Kidney tubule cell (primary cell): ENCODE data around the gene HMHB1.

Experiments used
- DNase-seq: peaks from one replicate; pipeline ENCODE4 v3.0.0-alpha.2; 2018; ENCODE audit warnings: low spot score

HMHB1 gene

DNA sequence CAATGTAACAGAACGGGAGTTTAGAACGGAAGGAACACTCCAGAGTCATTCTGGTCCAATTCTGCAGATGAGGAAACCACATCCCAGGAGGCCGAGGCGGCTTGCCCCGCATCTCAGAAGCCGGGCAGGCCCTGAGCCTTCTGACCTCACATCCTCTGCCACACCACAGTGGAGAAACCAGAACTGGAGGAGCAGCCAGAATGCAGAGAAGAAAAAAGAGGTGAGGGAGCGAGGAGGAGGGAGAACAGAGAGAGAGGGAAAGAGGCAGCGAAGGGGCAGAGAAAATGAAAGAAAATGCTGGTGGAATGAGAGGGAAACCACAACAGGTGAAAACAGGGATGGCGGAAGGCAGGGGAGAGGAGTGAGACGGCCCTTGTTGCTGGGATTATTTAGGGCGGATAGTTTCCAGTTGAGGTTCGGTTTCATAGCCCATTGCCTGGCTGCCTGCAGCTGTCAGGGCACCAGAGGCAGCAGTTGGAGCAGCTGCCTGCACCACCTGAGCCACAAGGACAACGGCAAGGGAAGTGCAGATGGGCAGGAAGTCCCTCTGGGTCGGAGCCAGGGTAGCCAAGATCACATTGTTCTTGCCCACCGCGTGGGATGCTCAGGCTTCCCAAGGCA lies at the start of gene HMHB1:
Gene HMHB1 (plus strand): TSS at position 77 of the 621 bp plus-strand sequence.
- DNase-seq, result no peak

DNA sequence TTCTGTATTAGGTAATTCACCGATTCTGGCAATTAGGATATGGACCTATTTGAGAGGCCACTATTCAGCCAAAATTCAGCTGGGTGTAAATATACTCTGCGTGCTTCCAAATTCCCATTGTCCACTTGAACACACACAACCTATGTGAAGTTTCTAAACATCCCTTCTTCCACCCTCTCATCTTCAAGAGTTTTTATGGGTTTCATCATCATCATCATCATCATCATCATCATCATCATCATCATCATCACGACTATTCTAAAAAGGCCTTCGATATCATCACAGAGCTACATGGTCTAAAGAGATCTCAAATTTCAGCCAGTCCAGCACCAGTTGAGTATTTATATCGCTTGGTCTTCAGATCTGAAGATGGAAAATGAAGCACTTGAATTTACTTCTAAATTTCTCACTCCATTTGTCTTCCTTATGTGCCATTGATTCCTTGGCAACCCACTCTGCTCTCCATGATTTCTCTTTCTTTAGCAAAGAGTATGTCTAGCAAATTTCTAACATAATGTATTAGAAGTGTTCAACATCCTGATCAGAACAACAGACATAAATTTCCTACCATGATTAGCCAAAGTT lies 49.2 kb upstream of the HMHB1 start:
- no peak for DNase-seq

DNA sequence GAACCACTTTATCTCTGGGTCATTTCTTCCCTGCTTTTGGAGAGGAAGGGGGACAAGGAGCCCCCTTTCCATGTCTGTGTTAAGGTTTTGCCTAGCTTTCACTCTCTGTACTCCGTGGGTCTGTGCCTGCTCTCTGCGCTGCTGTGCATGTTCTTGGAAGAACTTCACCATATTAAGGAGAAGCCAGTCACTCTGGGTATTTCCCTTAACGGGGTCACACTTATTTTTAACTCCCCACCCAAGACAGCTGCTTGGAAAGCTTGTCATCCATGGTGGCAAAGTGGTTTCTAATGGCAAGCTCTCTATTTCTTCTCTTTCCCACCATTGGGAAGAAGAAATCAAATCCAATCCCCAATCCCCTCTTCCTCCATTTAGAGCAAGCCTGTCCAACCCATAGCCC lies 44.8 kb upstream of the HMHB1 start:
- no peak for DNase-seq

DNA sequence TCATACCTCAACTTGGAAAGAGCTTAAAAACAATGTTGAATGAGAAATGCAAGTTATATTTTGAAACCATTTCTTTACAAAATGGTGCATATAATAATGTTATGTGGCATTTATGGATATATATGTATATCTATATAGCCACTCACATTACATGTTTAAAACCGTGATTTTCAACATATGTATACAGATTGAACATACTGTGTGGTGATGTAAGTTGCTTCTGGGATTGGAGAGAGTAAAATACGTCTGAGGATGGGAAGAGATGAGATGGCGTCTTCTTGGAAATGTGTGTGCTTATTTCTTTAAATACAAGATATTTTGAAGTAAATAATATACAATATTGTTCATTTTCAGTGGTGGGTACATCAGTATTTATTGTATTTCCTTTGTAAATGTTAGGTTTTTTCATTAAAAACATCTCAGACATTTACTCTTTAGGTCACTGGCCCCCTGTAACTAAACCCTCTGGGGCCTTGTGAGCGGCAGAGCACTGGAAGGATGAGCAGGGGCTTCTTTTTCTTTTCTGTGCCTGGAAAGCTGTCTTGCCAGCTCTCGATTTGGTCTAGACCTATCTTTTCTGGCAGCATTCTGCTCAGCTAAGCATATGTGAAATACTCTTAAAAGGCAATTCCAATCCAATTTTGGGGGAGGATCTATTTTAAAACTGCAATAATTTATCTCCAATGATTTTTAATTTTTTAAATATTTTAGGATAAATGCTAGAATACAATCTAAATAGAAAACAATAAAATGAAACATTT lies 42.8 kb upstream of the HMHB1 start:
- DNase-seq, result no peak

DNA sequence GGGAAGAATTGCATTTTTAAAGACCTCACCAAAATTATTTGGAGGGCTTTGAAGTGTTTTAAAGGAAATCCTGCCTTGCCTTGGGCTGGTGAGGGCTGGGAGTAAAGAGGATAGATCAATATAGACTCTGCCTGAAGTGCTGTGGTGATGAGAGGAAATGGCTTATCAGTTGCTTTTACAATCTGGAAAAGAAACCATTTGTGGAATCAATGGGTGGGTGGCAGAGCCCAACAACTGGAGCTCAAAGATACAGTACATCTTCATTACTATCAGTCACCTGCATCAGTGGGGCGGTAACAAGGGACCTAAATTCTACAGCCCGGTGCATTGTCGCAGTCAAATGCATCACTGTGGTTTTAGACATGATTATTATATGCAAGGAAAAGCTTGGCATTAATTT lies 41.5 kb upstream of the HMHB1 start:
- no peak for DNase-seq

DNA sequence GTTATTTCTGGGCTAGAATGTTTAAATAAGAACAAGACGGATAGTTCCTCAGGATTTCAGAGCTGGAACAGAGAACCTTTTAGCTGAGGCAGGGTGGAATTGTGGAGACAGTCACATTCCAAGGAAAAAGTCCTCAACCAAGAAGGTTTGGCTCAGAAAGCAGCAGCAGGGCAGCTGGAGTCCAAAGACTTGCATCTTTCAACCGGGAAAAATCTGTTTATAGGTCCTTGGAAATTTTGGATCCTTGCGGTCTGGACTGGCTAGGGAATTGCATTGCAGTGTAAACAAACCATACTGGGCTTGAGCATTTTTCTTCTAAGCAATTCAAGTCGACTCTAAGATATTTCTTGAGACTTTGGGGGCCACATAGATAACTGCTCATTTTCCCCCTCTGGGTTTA lies 40.8 kb upstream of the HMHB1 start:
- no peak for DNase-seq

DNA sequence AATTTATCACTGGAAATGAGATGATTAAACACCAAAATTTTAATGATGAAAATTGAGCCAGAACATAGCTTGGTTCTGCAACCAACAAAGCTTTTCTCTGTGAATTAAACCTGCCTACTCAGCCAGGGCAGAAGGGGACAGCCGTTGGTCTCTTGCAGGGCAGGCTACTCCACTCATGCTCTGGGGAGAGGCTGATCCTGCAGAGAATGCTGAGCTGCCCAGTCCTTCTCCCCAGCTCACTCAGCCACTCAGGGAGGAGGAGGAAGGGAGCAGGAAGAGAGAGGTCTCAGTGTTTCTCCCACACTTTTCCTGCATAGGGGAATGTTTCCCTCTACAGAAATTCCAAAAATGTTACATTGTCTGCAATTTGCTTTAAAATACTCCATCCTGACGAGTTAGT lies 40.4 kb upstream of the HMHB1 start:
- DNase-seq, result no peak

DNA sequence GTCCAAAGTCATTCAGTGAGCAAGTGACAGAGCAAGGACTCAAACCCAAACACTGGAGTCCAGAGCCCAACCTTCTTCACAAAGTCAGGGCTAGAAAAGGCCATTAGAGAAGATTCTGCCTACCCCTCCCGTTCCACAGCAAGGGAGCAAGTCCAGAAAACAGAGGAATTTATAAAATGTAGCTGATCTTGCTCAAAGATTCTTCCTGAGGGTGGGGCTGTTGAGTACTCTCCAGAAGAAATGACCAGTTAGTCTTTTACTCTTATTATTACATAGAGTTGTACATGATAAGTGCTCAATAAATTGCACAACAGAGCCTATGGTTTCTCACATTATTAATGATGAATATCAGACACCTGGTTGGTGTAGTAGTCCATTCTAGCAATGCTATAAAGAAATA lies 39.3 kb upstream of the HMHB1 start:
- DNase-seq, result no peak

DNA sequence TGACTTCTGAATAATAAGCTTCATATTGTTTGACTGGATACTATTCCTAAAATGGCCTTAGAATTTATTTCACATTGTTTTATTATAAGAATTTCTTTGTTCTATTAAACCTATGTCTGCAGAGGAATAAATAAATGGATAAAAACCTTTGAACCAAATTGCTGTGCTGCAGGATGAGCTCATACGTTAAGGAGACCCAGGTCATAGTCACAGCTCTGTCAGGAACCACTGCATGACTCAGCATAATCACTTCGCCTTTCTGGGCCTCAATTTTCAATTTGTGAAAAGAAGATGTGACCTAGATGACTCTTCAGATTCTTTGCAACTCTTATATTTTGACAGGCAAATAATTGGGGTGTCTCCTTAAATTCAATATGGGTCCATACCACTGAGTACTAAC lies 36.7 kb upstream of the HMHB1 start:
- DNase-seq, result peak; percentile 64

DNA sequence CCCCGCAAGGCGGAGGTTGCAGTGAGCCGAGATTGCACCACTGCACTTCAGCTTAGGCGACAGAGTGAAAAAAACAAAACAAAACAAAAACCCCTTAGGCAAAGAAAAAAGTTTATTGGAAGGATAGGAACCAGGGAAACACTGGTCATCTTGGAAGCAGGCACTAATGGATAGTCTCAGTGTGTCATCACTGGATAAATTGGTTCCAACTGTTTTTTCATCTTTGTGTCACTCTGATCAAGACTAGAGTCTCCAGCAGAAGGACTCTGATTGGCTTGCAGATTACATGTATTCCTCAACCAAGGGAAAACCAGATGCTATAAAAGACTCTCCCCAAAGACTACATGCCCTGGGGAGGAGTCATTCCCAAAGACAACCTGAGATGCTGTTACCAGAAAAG lies 35.0 kb upstream of the HMHB1 start:
- no peak for DNase-seq

DNA sequence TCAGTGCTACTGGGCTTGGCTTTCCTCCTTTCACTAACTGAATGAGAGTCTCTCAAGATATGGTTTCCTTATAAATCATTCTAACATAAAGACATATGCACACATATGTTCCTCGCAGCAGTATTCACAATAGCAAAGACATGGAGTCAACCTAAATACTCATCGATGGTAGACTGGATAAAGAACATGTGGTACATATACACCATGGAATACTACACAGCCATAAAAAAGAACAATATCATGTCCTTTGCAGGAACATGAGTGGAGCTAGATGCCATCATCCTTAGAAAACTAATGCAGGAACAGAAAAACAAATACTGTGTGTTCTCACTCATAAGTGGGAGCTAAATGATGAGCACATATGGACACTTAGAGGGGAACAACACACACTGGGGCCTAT lies 32.5 kb upstream of the HMHB1 start:
- DNase-seq, result no peak

DNA sequence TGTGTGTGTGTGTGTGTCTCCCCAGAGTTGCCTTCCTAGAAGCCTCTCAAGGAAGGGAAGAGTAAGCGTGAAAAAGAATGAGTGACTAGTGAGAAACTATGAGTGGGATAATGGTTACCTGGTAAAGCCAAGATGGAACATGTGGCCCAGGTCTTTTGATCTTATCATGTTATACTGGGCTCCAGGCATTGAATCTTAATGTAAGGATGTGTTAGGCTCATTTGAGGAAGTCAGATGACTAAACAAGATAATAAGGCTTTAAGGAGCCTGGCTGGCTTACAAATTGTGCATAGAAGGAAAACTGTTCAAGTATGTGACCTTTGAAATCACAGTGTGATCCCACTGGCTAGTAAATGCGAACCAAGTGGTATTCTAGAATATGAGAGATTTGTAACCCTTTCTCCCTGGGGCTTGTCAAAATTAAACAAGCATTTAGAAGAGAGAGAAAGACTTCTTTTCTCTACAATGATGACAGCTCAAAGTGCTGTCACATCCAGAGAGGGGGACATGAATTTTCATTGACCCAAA lies 29.9 kb upstream of the HMHB1 start:
- no peak for DNase-seq

DNA sequence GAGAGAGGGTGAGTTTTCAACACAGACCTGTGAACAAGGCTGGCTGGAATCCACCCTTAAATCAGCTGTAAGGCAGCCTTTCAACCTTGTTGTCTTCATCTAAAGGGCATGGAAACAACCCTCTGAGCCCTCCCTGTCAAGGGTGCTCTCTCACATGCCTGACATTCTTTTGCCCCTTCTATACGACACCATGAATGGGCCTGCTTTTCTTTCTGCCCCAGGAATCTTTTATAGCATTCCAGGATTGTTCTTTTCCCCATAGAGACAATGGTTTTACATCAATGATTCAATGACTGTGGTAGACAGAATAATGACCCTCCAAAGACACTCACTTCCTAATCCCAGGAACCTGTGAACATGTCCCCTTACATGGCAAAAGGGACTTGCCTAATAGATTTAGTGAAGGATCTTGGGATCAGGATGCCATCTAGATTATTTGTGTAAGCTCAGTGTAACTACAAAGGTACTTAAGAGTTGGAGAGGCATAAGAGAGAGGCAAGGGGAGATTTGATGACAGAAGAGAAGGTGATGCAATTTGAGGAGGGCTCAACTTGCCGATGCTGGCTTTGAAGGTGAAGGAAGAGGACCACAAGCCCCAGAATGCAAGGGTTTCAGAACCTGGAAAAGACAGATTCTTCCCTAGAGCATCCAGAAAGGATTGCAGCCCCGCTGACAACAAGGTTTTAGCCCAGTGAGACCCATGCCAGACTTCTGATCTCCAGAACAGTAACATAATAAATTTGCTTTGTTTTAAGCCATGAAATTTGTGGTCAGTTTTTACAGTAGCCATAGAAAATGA lies 29.2 kb upstream of the HMHB1 start:
- DNase-seq, result peak; percentile 38

DNA sequence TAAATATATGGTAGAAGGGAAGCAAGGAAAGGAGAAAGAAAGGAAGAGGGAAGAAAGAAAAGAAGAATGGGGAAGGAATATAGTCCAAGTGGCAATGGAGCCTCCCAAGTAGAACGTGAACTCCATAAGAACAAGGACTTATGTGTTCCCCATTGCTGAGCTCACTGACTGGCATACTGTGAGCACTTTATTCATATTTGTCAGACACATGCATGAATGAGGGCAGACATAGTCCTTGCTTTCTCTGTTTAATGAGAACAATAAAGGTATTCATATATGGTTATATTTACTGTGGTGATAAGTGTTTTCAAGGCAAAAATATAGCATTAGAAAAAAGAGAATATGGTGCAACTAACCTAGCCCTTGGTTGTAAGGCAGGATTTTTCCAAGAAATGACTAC lies 23.6 kb upstream of the HMHB1 start:
- no peak for DNase-seq

DNA sequence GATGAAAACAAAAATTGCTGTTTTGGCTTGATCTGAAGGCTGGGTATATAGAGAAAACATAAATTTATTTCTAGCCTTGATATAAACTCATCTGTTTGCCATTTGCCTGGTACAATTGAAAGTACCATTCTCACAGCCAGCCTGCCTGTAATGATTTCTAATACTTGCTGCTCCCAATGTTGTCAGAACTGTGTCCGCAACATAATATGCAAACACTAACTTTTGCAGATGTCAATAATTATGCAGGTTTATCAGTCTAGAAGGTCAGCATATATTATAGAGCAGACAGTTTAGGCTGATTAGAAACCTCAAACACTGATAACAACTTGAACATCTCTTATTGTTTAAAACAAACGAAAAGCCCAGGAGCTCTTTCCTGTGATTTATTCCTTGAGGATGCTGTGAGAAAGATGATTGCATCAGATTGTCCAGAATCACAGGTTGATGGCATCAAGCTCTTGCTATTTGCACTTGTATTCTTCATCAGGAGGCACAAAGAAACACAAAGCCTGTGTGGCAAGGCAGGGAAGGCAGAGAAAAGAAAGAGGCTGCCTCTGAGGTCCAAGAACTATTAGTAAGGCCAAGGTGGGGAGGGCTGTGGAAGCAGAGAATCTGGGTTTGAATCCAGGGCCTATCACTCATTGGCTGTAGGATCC lies 21.4 kb upstream of the HMHB1 start:
- DNase-seq, result no peak

DNA sequence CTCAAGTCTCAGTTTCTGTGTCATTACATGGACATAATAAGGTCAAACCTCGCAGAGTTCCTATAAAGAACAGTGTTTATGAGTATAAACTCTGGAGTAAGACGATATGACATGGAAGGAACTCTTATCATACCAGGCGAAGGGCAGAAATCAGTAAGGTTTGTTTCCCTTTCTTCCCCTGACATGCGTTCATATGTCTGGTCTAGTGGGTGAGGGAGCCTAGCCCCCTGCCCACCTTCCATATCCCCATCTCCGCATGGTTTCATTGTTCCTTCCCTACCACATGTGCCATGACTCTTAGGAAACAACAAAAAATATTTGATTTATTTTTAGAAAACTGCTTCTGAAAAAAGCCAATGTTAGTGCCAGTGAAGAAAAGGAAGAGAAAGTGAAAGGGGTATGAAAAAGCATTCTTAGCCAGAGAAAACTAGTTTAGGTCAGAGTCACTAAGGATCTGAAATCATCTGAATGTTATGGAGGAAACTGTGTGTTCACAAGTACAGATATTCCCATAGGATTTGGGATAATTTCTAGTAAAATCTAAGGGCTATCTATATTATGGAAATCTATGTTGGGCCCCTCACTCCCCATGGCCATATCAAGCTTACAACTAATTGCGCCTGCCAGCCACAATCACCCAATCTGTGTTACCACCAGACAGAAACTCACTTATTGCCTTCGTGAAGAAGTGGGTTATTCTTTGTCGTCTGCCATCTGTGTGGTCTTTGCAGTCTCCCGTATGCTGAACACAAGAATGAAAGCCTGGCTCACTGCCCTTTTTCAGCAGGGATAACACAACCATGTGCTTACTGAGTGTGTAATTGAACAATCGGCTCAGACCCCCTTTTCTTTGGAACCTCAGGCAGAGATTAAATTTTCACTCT lies 19.9 kb upstream of the HMHB1 start:
- DNase-seq, result no peak

DNA sequence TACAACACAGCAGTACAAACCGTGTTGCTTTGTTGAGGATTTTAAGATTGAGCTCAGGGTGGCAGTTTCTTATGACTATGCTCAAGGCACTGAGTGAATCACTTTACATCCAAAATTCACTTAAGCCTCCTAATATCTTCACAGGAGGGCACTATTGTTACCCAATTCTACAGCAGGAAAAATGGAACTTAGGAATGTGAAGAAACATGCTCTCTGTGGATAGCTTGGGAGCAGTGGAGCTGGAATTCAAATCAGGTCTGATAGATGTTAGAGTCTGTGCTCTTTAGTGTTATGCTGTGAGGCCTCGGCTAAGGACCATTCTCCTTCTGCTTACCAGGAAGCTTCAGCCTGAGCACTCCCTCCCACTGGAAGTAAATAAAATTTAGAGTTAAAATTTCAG lies 18.7 kb upstream of the HMHB1 start:
- no peak for DNase-seq

DNA sequence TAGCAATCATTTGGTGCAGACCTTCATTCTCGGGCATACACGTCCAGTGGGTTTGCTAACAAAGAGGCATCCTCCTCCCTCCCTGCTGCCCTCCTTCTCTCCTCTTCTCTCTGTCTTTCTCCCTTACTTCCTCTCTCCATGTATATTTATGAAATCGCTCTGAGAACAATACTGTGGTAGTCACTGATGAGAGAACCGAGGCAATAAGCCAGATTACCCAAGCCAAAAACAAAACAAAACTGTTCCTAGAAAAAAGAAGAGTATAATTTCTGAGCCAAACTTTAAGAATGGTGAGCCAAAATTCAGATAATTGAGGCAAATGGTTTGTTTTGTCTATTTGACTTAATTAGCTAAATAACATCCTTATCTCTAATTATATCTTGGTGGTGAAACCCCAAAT lies 15.8 kb upstream of the HMHB1 start:
- DNase-seq, result no peak

DNA sequence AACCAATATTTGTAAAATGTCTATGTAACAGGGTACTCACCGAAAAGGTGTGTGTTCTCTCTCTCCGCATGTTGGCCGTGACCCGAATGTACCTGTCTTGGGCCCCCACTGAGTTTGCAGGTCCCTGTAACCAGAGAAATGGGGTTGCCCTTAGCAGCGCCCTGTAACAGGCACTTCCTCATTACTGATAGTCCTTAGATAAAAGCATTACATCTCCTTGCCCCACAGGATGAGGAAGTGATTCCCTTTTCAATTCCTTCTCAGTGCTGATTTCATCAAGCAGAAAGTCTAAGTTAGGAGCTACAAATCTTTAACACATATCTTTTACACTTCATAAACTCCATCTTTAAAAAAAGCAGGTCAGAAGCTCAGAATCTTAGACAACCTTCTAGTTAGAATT lies 15.2 kb upstream of the HMHB1 start:
- peak; percentile 24 for DNase-seq

DNA sequence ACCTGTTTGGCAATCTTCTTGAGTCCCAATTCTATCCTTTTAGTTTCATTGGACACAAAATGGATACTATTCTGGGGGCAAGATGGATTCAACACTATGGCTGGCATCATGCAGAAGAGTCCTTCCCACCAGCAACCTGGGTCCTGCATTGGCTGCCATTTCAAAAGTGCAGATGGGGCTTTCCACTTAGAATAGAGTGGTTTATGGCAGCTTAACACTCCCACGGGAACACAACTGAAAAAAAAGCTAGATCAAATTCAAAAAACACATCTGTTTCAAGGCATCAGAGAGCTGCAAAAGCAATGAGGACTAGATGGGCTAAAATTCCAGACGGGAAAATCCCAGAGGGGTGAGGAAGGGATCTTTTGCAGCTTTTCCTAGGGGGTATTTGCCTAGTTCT lies 11.2 kb upstream of the HMHB1 start:
- DNase-seq, result no peak
